SK-N-SH treated with all-trans-retinoic acid at 6 μM for 48 hours (cell line): ENCODE data around the gene QSOX1.

Source experiments
- ATAC-seq: fragments of 200-7000 bp; cut with Tn5 transposase; 3 replicates; pipeline ENCODE4 v1.9.1; 2020; ENCODE audit warnings: mild to moderate bottlenecking, moderate library complexity
- ARNTL ChIP-seq: fragments of 450-650 bp; formaldehyde crosslinking; IDR thresholded peaks from 2 replicates; pipeline ENCODE4 v1.5.0; 2020; ENCODE audit warnings: low read depth, mild to moderate bottlenecking, moderate library complexity, borderline replicate concordance
- BACH2 ChIP-seq: fragments of 250-450 bp; sonication (Bioruptor Pico); IDR thresholded peaks from 2 replicates; pipeline ENCODE4 v1.9.0; 2021; ENCODE audit warnings: mild to moderate bottlenecking, borderline replicate concordance
- CSDC2 ChIP-seq: fragments of 250-450 bp; sonication (Bioruptor Pico); IDR thresholded peaks from 2 replicates; pipeline ENCODE4 v1.5.0; 2020; ENCODE audit warnings: mild to moderate bottlenecking, moderate library complexity
- CSRNP3 ChIP-seq: fragments of 250-450 bp; sonication (Bioruptor Pico); IDR thresholded peaks from 2 replicates; pipeline ENCODE4 v1.5.1; 2021; ENCODE audit warnings: mild to moderate bottlenecking, moderate library complexity
- ESRRG ChIP-seq: fragments of 250-450 bp; sonication (Bioruptor Pico); IDR thresholded peaks from 2 replicates; pipeline ENCODE4 v1.6.1; 2021; ENCODE audit warnings: mild to moderate bottlenecking
- GLIS3 ChIP-seq: fragments of 250-450 bp; sonication (Bioruptor Pico); IDR thresholded peaks from 2 replicates; pipeline ENCODE4 v1.5.0; 2020; ENCODE audit warnings: mild to moderate bottlenecking, moderate library complexity
- ISL1 ChIP-seq: fragments of 250-450 bp; sonication (Bioruptor Pico); IDR thresholded peaks from 2 replicates; pipeline ENCODE4 v2.1.2; 2022; ENCODE audit warnings: mild to moderate bottlenecking, moderate library complexity
- OSR1 ChIP-seq: fragments of 250-450 bp; sonication (Bioruptor Pico); IDR thresholded peaks from 2 replicates; pipeline ENCODE4 v1.8.0; 2022; ENCODE audit warnings: moderate library complexity, mild to moderate bottlenecking, inconsistent platforms
- PPARA ChIP-seq: fragments of 250-450 bp; sonication (Bioruptor Pico); IDR thresholded peaks from 2 replicates; pipeline ENCODE4 v1.5.0; 2020; ENCODE audit warnings: mild to moderate bottlenecking, borderline replicate concordance
- RARB ChIP-seq: fragments of 250-450 bp; sonication (Bioruptor Pico); IDR thresholded peaks from 2 replicates; pipeline ENCODE4 v1.8.0; 2021; ENCODE audit warnings: mild to moderate bottlenecking, moderate library complexity
- SNAI2 ChIP-seq: fragments of 250-450 bp; sonication (Bioruptor Pico); IDR thresholded peaks from 2 replicates; pipeline ENCODE4 v1.5.0; 2020; ENCODE audit warnings: mild to moderate bottlenecking, moderate library complexity
- TCF4 ChIP-seq: fragments of 250-450 bp; sonication (Bioruptor Pico); IDR thresholded peaks from 2 replicates; pipeline ENCODE4 v1.8.0; 2021; ENCODE audit warnings: mild to moderate bottlenecking, moderate library complexity, borderline replicate concordance
- TOX ChIP-seq: fragments of 250-450 bp; sonication (Bioruptor Pico); IDR thresholded peaks from 2 replicates; pipeline ENCODE4 v1.8.0; 2021; ENCODE audit warnings: mild to moderate bottlenecking, moderate library complexity, borderline replicate concordance
- ZC3H10 ChIP-seq: fragments of 250-450 bp; sonication (Bioruptor Pico); IDR thresholded peaks from 2 replicates; pipeline ENCODE4 v1.5.1; 2021; ENCODE audit warnings: mild to moderate bottlenecking, moderate library complexity
- ZFP3 ChIP-seq: fragments of 250-450 bp; sonication (Bioruptor Pico); IDR thresholded peaks from 2 replicates; pipeline ENCODE4 v1.5.0; 2020; ENCODE audit warnings: mild to moderate bottlenecking, moderate library complexity
- ZFP30 ChIP-seq: fragments of 450-650 bp; formaldehyde crosslinking; IDR thresholded peaks from 2 replicates; pipeline ENCODE4 v1.5.0; 2022; ENCODE audit warnings: mild to moderate bottlenecking, moderate library complexity
- ZNF565 ChIP-seq: fragments of 450-650 bp; formaldehyde crosslinking; conservative IDR thresholded peaks from 2 replicates; pipeline ENCODE4 v1.5.0; 2020; ENCODE audit warnings: low read depth, mild to moderate bottlenecking, moderate library complexity
- ZNF70 ChIP-seq: fragments of 450-650 bp; formaldehyde crosslinking; IDR thresholded peaks from 2 replicates; pipeline ENCODE4 v1.5.0; 2020; ENCODE audit warnings: mild to moderate bottlenecking, moderate library complexity
- ZNF8 ChIP-seq: fragments of 450-650 bp; formaldehyde crosslinking; IDR thresholded peaks from 2 replicates; pipeline ENCODE4 v1.5.0; 2020; ENCODE audit warnings: mild to moderate bottlenecking, moderate library complexity
- TF ChIP-seq, protein P1 (sequence below): fragments of 250-450 bp; sonication (Bioruptor Pico); IDR thresholded peaks from 2 replicates; pipeline ENCODE4 v1.8.0; 2021; ENCODE audit warnings: low read depth, mild to moderate bottlenecking, moderate library complexity, borderline replicate concordance
- TF ChIP-seq, protein P2 (sequence below): fragments of 250-450 bp; sonication (Bioruptor Pico); IDR thresholded peaks from 2 replicates; pipeline ENCODE4 v1.8.0; 2020; ENCODE audit warnings: mild to moderate bottlenecking, moderate library complexity, borderline replicate concordance
- TF ChIP-seq, protein P3 (sequence below): fragments of 250-450 bp; sonication (Bioruptor Pico); IDR thresholded peaks from 2 replicates; pipeline ENCODE4 v1.5.0; 2020; ENCODE audit warnings: mild to moderate bottlenecking, moderate library complexity

The QSOX1 gene

DNA sequence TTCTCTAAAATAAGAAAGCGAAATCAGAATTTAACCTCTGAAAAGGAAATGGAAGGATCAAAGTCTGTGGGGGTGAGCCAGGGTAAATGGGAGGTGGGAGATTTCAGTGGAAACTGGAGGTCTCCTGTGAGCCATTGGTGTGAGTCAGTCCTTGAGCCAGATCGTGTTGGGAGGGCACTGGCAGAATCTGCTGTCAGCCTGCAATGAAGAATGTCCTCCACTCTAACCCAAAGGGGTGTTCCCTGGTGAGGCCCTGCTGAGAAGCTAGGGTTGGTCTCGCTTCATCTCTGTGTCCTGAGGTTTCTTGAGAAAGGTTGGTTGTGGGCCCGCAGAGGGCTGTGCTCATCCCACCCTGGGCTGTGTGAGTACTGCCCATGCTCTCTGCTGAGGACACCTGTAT, 2.4 kb downstream of the QSOX1 start:
- ATAC-seq = peak; percentile 37

GRCh38 chr1:180157576-180158057, 2.9 kb downstream of the QSOX1 start:
- TF ChIP-seq ZNF70 (CRISPR knock-in tag) = no peak
- no peak for TF ChIP-seq TOX (CRISPR knock-in tag)
- no peak for ATAC-seq

More for the DNA sequence above, 2.4 kb downstream of the QSOX1 start:
- TF ChIP-seq ARNTL (CRISPR knock-in tag) (no peak), OSR1 (CRISPR knock-in tag) (no peak), ZFP30 (CRISPR knock-in tag) (no peak)

DNA sequence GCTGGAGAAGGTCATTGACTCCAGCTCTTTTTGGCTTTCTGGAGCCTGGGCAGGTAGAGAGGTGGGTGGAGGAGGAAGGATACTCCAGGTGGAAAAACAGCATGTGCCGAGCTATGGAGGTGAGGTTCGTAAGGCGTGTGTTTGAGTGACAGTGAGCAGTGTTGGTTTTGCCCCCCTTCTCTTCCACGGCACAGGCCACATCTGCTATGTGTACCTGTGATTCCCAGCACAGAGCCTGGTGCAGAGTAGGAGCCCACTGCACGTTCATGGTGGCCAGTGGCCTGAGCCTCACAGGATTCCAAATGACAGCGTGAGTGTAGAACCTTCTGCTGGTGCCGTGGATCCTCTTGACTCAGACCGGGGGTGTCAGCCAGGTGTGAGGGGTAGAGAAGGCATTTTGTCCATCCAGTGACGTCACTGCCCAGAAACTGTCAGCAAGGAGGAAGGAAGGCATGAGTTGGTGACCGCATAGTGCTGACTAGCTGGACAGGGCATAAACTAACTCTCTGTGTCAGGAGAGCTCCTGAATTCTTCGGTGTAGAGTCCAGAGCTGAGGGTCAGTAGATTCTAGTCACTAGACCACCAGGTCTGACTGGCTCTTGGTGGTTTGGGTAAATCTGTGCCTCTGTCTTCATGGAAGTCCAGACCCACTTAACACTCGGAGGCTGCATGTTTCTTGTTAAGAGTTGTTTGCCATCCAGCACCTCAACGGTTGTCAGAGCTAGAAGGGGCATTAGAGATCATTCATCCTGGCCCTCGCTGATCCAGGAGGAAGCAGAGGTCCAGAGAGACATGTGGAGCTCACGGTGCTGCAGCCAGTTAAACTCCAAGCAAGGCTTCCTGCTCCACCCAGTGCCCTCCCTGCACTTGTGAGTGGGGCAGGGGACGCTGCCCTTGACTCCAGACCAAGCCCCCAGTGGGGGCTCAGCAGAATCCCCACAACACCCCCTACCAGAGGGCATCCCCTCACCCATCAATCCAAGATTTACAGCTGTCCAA, 3.8 kb downstream of the QSOX1 start:
- ATAC-seq = no peak
- no peak for TF ChIP-seq ZNF565 (CRISPR knock-in tag)
- no peak for TF ChIP-seq ISL1
- TF ChIP-seq ZFP30 (CRISPR knock-in tag) = no peak
- TF ChIP-seq CSDC2 (CRISPR knock-in tag) = no peak
- no peak for TF ChIP-seq ARNTL (CRISPR knock-in tag)
- no peak for TF ChIP-seq CSRNP3 (CRISPR knock-in tag)
- TF ChIP-seq ZFP3 (CRISPR knock-in tag) = no peak
- no peak for TF ChIP-seq ZNF70 (CRISPR knock-in tag)
- TF ChIP-seq PPARA (CRISPR knock-in tag) = no peak
- TF ChIP-seq BACH2 (CRISPR knock-in tag) = no peak
- TF ChIP-seq, protein P1, sequence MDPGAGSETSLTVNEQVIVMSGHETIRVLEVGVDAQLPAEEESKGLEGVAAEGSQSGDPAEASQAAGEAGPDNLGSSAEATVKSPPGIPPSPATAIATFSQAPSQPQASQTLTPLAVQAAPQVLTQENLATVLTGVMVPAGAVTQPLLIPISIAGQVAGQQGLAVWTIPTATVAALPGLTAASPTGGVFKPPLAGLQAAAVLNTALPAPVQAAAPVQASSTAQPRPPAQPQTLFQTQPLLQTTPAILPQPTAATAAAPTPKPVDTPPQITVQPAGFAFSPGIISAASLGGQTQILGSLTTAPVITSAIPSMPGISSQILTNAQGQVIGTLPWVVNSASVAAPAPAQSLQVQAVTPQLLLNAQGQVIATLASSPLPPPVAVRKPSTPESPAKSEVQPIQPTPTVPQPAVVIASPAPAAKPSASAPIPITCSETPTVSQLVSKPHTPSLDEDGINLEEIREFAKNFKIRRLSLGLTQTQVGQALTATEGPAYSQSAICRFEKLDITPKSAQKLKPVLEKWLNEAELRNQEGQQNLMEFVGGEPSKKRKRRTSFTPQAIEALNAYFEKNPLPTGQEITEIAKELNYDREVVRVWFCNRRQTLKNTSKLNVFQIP (CRISPR knock-in tag) = no peak
- TF ChIP-seq TCF4 (CRISPR knock-in tag) = no peak
- TF ChIP-seq GLIS3 = no peak
- TF ChIP-seq, protein P2, sequence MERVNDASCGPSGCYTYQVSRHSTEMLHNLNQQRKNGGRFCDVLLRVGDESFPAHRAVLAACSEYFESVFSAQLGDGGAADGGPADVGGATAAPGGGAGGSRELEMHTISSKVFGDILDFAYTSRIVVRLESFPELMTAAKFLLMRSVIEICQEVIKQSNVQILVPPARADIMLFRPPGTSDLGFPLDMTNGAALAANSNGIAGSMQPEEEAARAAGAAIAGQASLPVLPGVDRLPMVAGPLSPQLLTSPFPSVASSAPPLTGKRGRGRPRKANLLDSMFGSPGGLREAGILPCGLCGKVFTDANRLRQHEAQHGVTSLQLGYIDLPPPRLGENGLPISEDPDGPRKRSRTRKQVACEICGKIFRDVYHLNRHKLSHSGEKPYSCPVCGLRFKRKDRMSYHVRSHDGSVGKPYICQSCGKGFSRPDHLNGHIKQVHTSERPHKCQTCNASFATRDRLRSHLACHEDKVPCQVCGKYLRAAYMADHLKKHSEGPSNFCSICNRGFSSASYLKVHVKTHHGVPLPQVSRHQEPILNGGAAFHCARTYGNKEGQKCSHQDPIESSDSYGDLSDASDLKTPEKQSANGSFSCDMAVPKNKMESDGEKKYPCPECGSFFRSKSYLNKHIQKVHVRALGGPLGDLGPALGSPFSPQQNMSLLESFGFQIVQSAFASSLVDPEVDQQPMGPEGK (CRISPR knock-in tag) = no peak

GRCh38 chr1:180160357-180160756, 5.7 kb downstream of the QSOX1 start:
- no peak for ATAC-seq
- TF ChIP-seq ISL1 = no peak
- TF ChIP-seq ESRRG = no peak
- no peak for TF ChIP-seq ZFP30 (CRISPR knock-in tag)
- TF ChIP-seq TOX (CRISPR knock-in tag) = no peak

GRCh38 chr1:180163041-180163440, 8.4 kb downstream of the QSOX1 start:
- ATAC-seq = no peak
- TF ChIP-seq ISL1 (no peak), ZNF8 (CRISPR knock-in tag) (no peak), OSR1 (CRISPR knock-in tag) (no peak), ZC3H10 (no peak)

DNA sequence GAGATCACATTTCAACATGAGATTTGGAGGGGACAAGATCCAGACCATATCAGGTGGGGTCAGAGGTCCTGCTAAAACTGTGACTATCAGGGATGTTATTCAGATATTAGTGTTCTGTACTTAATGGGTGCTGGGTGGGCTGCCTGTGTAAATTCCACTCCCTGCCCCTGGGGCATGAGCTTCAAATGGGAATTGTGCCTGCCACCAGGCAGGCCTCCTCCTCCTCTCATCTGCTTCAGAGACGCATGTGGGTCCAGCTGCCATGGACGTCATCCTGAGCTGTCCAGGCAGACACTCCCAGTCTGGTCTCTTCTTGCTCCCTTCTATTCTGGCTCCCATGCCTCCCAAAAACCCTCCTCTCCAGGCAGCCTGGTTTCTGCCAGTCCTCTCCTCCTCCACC, 10.4 kb downstream of the QSOX1 start:
- no peak for TF ChIP-seq OSR1 (CRISPR knock-in tag)
- TF ChIP-seq, protein P3, sequence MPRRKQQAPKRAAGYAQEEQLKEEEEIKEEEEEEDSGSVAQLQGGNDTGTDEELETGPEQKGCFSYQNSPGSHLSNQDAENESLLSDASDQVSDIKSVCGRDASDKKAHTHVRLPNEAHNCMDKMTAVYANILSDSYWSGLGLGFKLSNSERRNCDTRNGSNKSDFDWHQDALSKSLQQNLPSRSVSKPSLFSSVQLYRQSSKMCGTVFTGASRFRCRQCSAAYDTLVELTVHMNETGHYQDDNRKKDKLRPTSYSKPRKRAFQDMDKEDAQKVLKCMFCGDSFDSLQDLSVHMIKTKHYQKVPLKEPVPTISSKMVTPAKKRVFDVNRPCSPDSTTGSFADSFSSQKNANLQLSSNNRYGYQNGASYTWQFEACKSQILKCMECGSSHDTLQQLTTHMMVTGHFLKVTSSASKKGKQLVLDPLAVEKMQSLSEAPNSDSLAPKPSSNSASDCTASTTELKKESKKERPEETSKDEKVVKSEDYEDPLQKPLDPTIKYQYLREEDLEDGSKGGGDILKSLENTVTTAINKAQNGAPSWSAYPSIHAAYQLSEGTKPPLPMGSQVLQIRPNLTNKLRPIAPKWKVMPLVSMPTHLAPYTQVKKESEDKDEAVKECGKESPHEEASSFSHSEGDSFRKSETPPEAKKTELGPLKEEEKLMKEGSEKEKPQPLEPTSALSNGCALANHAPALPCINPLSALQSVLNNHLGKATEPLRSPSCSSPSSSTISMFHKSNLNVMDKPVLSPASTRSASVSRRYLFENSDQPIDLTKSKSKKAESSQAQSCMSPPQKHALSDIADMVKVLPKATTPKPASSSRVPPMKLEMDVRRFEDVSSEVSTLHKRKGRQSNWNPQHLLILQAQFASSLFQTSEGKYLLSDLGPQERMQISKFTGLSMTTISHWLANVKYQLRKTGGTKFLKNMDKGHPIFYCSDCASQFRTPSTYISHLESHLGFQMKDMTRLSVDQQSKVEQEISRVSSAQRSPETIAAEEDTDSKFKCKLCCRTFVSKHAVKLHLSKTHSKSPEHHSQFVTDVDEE (CRISPR knock-in tag) = no peak
- TF ChIP-seq PPARA (CRISPR knock-in tag) = no peak
- TF ChIP-seq RARB = no peak
- TF ChIP-seq ZFP3 (CRISPR knock-in tag) = no peak
- no peak for TF ChIP-seq ISL1
- no peak for TF ChIP-seq CSRNP3 (CRISPR knock-in tag)
- TF ChIP-seq ZNF8 (CRISPR knock-in tag) = no peak
- TF ChIP-seq ZFP30 (CRISPR knock-in tag) = no peak
- TF ChIP-seq CSDC2 (CRISPR knock-in tag) = no peak
- TF ChIP-seq SNAI2 (CRISPR knock-in tag) = no peak
- no peak for TF ChIP-seq BACH2 (CRISPR knock-in tag)
- ATAC-seq = no peak
